GM23338 (cell line): ENCODE results near the gene FAT4. TPM values are rescaled to one million over a fixed set of nuclear protein-coding genes. Genes with fewer than 3 reads are reported as not detected.

Experiments
- ATAC-seq: fragments of 200-7000 bp; cut with Tn5 transposase; 3 replicates; pipeline ENCODE4 v1.9.1; 2020
- DNase-seq: peaks from one replicate; pipeline ENCODE4 v3.0.0-alpha.2; 2015; ENCODE audit warnings: low spot score
- H2AFZ ChIP-seq: fragments of 200-600 bp; sonication (generic); 2 replicates; pipeline ENCODE4 v1.8.0; 2016; ENCODE audit warnings: antibody characterized with exemption, mild to moderate bottlenecking, moderate library complexity
- H3F3A ChIP-seq: fragments of 200-600 bp; sonication (generic); replicated peaks from 2 replicates; pipeline ENCODE4 v1.8.0; 2017; ENCODE audit warnings: antibody characterized with exemption, mixed run types, low read depth
- H3K27ac ChIP-seq: fragments of 200-600 bp; sonication (generic); 2 replicates; pipeline ENCODE4 v1.6.1; 2016; ENCODE audit warnings: low read depth
- H3K27me3 ChIP-seq: fragments of 200-600 bp; sonication (generic); 2 replicates; pipeline ENCODE4 v1.8.0; 2016; ENCODE audit warnings: mild to moderate bottlenecking, mixed run types, moderate library complexity; ENCODE audit not compliant: insufficient read depth
- H3K36me3 ChIP-seq: fragments of 200-600 bp; sonication (generic); 2 replicates; pipeline ENCODE4 v1.8.0; 2016; ENCODE audit warnings: mild to moderate bottlenecking; ENCODE audit not compliant: insufficient read depth
- H3K4me1 ChIP-seq: fragments of 200-600 bp; sonication (generic); 2 replicates; pipeline ENCODE4 v1.8.0; 2016; ENCODE audit warnings: mild to moderate bottlenecking, moderate library complexity; ENCODE audit not compliant: insufficient read depth
- H3K4me2 ChIP-seq: fragments of 200-600 bp; sonication (generic); 2 replicates; pipeline ENCODE4 v1.7.1; 2017; ENCODE audit warnings: mixed run types
- H3K4me3 ChIP-seq: fragments of 200-600 bp; sonication (generic); 2 replicates; pipeline ENCODE4 v1.6.1; 2016; ENCODE audit warnings: mixed run types
- H3K79me2 ChIP-seq: fragments of 200-600 bp; sonication (generic); replicated peaks from 2 replicates; pipeline ENCODE4 v1.8.0; 2017; ENCODE audit warnings: mild to moderate bottlenecking; ENCODE audit not compliant: insufficient read depth
- H3K9me2 ChIP-seq: fragments of 200-600 bp; sonication (generic); 2 replicates; pipeline ENCODE4 v1.8.0; 2017; ENCODE audit not compliant: insufficient read depth
- H4K20me1 ChIP-seq: fragments of 200-600 bp; sonication (generic); replicated peaks from 2 replicates; pipeline ENCODE4 v1.8.0; 2017; ENCODE audit warnings: mild to moderate bottlenecking; ENCODE audit not compliant: insufficient read depth
- H3K27ac Mint-ChIP-seq: 2 replicates; pipeline ENCODE4 v1.8.0; 2020; ENCODE audit warnings: inconsistent platforms, mild to moderate bottlenecking, moderate library complexity, mixed read lengths
- H3K27me3 Mint-ChIP-seq: 3 replicates; pipeline ENCODE4 v1.8.0; 2022; ENCODE audit warnings: low read depth, mild to moderate bottlenecking, moderate library complexity, mixed read lengths, inconsistent platforms; ENCODE audit not compliant: insufficient read depth, poor library complexity
- H3K36me3 Mint-ChIP-seq: 3 replicates; pipeline ENCODE4 v1.8.0; 2021; ENCODE audit warnings: low read depth, mild to moderate bottlenecking, inconsistent platforms, moderate library complexity, mixed read lengths
- H3K4me1 Mint-ChIP-seq: 3 replicates; pipeline ENCODE4 v1.8.0; 2020; ENCODE audit warnings: mild to moderate bottlenecking, inconsistent platforms, mixed read lengths
- H3K4me3 Mint-ChIP-seq: 3 replicates; pipeline ENCODE4 v1.8.0; 2021; ENCODE audit warnings: moderate library complexity, mild to moderate bottlenecking, inconsistent platforms, mixed read lengths
- H3K9me3 Mint-ChIP-seq: 3 replicates; pipeline ENCODE4 v1.8.0; 2020; ENCODE audit warnings: moderate library complexity, mild to moderate bottlenecking, inconsistent platforms, mixed read lengths
- CTCF ChIP-seq, 2 experiments: fragments of 200-600 bp in 1 of 2; sonication (generic) in 1 of 2; conservative IDR thresholded peaks; 2 replicates each; pipeline versions ENCODE4 v1.5.1 to v1.6.1; 2016 to 2017; ENCODE audit warnings: antibody characterized with exemption in 2 of 2, low read depth in 2 of 2, mild to moderate bottlenecking in 2 of 2, moderate library complexity in 1 of 2
- ETS1 ChIP-seq: IDR thresholded peaks from 2 replicates; pipeline ENCODE4 v1.6.1; 2016; ENCODE audit warnings: antibody characterized with exemption
- EZH2 ChIP-seq: fragments of 200-600 bp; sonication (generic); IDR thresholded peaks from one replicate; pipeline ENCODE4 v1.8.0; 2017; ENCODE audit warnings: antibody characterized with exemption, mild to moderate bottlenecking, low read depth; ENCODE audit not compliant: unreplicated experiment
- EZH2phosphoT487 ChIP-seq: fragments of 200-600 bp; sonication (generic); IDR thresholded peaks from one replicate; pipeline ENCODE4 v1.8.1; 2018; ENCODE audit warnings: antibody characterized with exemption; ENCODE audit not compliant: unreplicated experiment
- NANOG ChIP-seq: IDR thresholded peaks from 2 replicates; pipeline ENCODE4 v1.6.1; 2016; ENCODE audit warnings: antibody characterized with exemption, borderline replicate concordance
- REST ChIP-seq: IDR thresholded peaks from one replicate; pipeline ENCODE4 v1.6.1; 2018; ENCODE audit warnings: antibody characterized with exemption; ENCODE audit not compliant: unreplicated experiment
- ZNF114 ChIP-seq: fragments of 250-450 bp; sonication (Bioruptor Pico); IDR thresholded peaks from 2 replicates; pipeline ENCODE4 v1.5.0; 2020; ENCODE audit warnings: mild to moderate bottlenecking, moderate library complexity
- ZNF331 ChIP-seq: fragments of 250-450 bp; sonication (Bioruptor Pico); IDR thresholded peaks from 2 replicates; pipeline ENCODE4 v1.5.0; 2020; ENCODE audit warnings: low read depth, mild to moderate bottlenecking, moderate library complexity
- polyA plus RNA-seq: library from polyadenylated mRNA; unstranded; fragments of >200 nt; fragmentation: Nextera tagmentation; extraction: Ambion mirVana; gene quantifications from 2 replicates; pipeline ENCODE4 v1.2.1, GENCODE V29; 2016
- total RNA-seq: library from RNA; depleted of rRNA; stranded (reverse); fragments of >200 nt; shearing (Covaris generic); gene quantifications from 2 replicates; pipeline ENCODE4 v1.2.3, GENCODE V29; 2014

Gene FAT4
- total and polyA plus RNA-seq, 2 experiments from 2014 or later: 0.53 to 6.8 TPM

GRCh38 chr4:125323654-125324053 lies 8.9 kb downstream of the FAT4 start:
- Histone ChIP-seq H2AFZ (no peak overlapping the region), H3K27ac (no peak overlapping the region), H3K4me2 (no peak overlapping the region), H3K27me3 (peaks cover 5% of the 10 kb centered on the region; the same call in 1 of the 2 replicates), H4K20me1 (0 out of 2 replicates have a peak, but pooled peaks cover 3% of the 10 kb centered on the region), H3K4me3 (no peak overlapping the region), H3K36me3 (no peaks in the 10 kb centered on the region), H3K9me2 (peaks cover 7% of the 10 kb centered on the region), H3K4me1 (peaks cover 26% of the 10 kb centered on the region), H3K79me2 (no peaks in the 10 kb centered on the region; the same call in 1 of the 2 replicates), H3F3A (no peaks in the 10 kb centered on the region)
- peaks cover 3% of the 10 kb centered on the region for H3K27me3 Mint-ChIP-seq
- TF ChIP-seq ETS1: no peak
- TF ChIP-seq CTCF (conservative IDR thresholded peaks at IDR 0.05; ENCODE audit: low read depth in 2 of 2): no peak
- H3K9me3 Mint-ChIP-seq: no peaks in the 10 kb centered on the region
- peaks cover 18% of the 10 kb centered on the region; the same call in 2 of the 3 replicates for H3K4me1 Mint-ChIP-seq
- DNase-seq: no peak
- no peaks in the 10 kb centered on the region for H3K36me3 Mint-ChIP-seq
- H3K4me3 Mint-ChIP-seq: no peak overlapping the region
- ATAC-seq: no peak
- H3K27ac Mint-ChIP-seq: no peak overlapping the region

- ATAC-seq (peak; percentile 55; the same call in 2 of the 3 replicates), DNase-seq (peak; percentile 27)
- Mint-ChIP-seq H3K27ac (no peak overlapping the region), H3K4me1 (peaks cover 18% of the 10 kb centered on the region; the same call in 2 of the 3 replicates), H3K4me3 (no peak overlapping the region), H3K36me3 (no peaks in the 10 kb centered on the region), H3K27me3 (no peaks in the 10 kb centered on the region), H3K9me3 (no peaks in the 10 kb centered on the region)
- Histone ChIP-seq H3K4me3 (no peak overlapping the region), H3K9me2 (peaks cover 4% of the 10 kb centered on the region), H3K4me2 (peak overlapping the region; percentile 24; the same call in 1 of the 2 replicates), H2AFZ (no peak overlapping the region), H3K27me3 (no peaks in the 10 kb centered on the region), H3K36me3 (no peaks in the 10 kb centered on the region), H4K20me1 (no peaks in the 10 kb centered on the region), H3K79me2 (no peaks in the 10 kb centered on the region; the same call in 1 of the 2 replicates), H3K4me1 (peaks cover 20% of the 10 kb centered on the region), H3K27ac (no peak overlapping the region), H3F3A (no peaks in the 10 kb centered on the region)
- TF ChIP-seq ZNF331 (CRISPR knock-in tag) (no peak), EZH2 (no peak), NANOG (peak; percentile 89), EZH2phosphoT487 (no peak), CTCF (conservative IDR thresholded peaks at IDR 0.05; ENCODE audit: low read depth in 2 of 2) (no peak), REST (no peak), ZNF114 (CRISPR knock-in tag) (0 out of 2 replicates have a peak, but pooled peaks have one; percentile 14)
Measured at GRCh38 chr4:125325733-125326132, 11.0 kb downstream of the FAT4 start.
